WTC11 (cell line): ENCODE measurements around the gene FCHSD2.

Experiments
- CREB1 ChIP-seq: sonication (generic); formaldehyde crosslinking; IDR thresholded peaks from 2 replicates; pipeline ENCODE4 v1.8.0; 2023; ENCODE audit warnings: mild to moderate bottlenecking, missing genetic modification reagents
- CTCF ChIP-seq: fragments of 200-600 bp; IDR thresholded peaks from 2 replicates; pipeline ENCODE4 v1.8.0; 2022; ENCODE audit warnings: antibody characterized with exemption
- ESRRA ChIP-seq: sonication (generic); formaldehyde crosslinking; IDR thresholded peaks from 2 replicates; pipeline ENCODE4 v1.8.1; 2022; ENCODE audit warnings: mild to moderate bottlenecking, missing genetic modification reagents, borderline replicate concordance
- GABPB1 ChIP-seq: sonication (generic); formaldehyde crosslinking; IDR thresholded peaks from 2 replicates; pipeline ENCODE4 v1.8.1; 2023; ENCODE audit warnings: mild to moderate bottlenecking, missing genetic modification reagents
- PREB ChIP-seq: sonication (generic); formaldehyde crosslinking; IDR thresholded peaks from 2 replicates; pipeline ENCODE4 v1.8.1; 2022; ENCODE audit warnings: mild to moderate bottlenecking, missing genetic modification reagents, moderate library complexity, borderline replicate concordance
- SP1 ChIP-seq: sonication (generic); formaldehyde crosslinking; conservative IDR thresholded peaks from 2 replicates; pipeline ENCODE4 v1.8.1; 2022; ENCODE audit warnings: missing genetic modification reagents
- ZNF121 ChIP-seq: sonication (generic); formaldehyde crosslinking; IDR thresholded peaks from 2 replicates; pipeline ENCODE4 v1.8.0; 2023; ENCODE audit warnings: missing genetic modification reagents

GRCh38 chr11:72950685-72951084, 191.4 kb downstream of the FCHSD2 start:
- TF ChIP-seq ZNF121 (CRISPR knock-in tag), result no peak
- TF ChIP-seq GABPB1 (CRISPR knock-in tag), result no peak
- TF ChIP-seq CTCF, result no peak
- TF ChIP-seq CREB1, result no peak
- TF ChIP-seq ESRRA (CRISPR knock-in tag), result no peak
- no peak for TF ChIP-seq SP1 (CRISPR knock-in tag)
- TF ChIP-seq PREB (CRISPR knock-in tag), result no peak
